DOHH2 (cell line): Measurements from ENCODE around the gene KRTAP2-1.

ENCODE experiments used
- H3F3A ChIP-seq: fragments of 200-600 bp; sonication (generic), shearing (Covaris generic); 2 replicates; pipeline ENCODE4 v1.6.0; 2016; ENCODE audit warnings: antibody characterized with exemption, mild to moderate bottlenecking; ENCODE audit not compliant: control insufficient read depth, insufficient read depth
- H3K27ac ChIP-seq: fragments of 200-600 bp; sonication (generic); 2 replicates; pipeline ENCODE4 v1.5.1; 2014; ENCODE audit warnings: low read depth, mild to moderate bottlenecking, low read length, moderate library complexity
- H3K27me3 ChIP-seq: fragments of 200-600 bp; sonication (generic); 2 replicates; pipeline ENCODE4 v1.6.1; 2014; ENCODE audit warnings: mild to moderate bottlenecking, low read length, mixed read lengths; ENCODE audit not compliant: control insufficient read depth
- H3K36me3 ChIP-seq: fragments of 200-600 bp; sonication (generic); 2 replicates; pipeline ENCODE4 v1.6.1; 2014; ENCODE audit warnings: mild to moderate bottlenecking, low read length, moderate library complexity, mixed read lengths; ENCODE audit not compliant: control insufficient read depth
- H3K4me1 ChIP-seq: fragments of 200-600 bp; sonication (generic); 2 replicates; pipeline ENCODE4 v1.6.1; 2014; ENCODE audit warnings: mild to moderate bottlenecking, low read length, mixed read lengths; ENCODE audit not compliant: control insufficient read depth
- H3K4me2 ChIP-seq: fragments of 200-600 bp; sonication (generic); 2 replicates; pipeline ENCODE4 v1.6.0; 2014; ENCODE audit warnings: mild to moderate bottlenecking, low read length, moderate library complexity
- H3K4me3 ChIP-seq: fragments of 200-600 bp; sonication (generic); 2 replicates; pipeline ENCODE4 v1.5.1; 2014; ENCODE audit warnings: mild to moderate bottlenecking, low read length, mixed read lengths
- H3K79me2 ChIP-seq: fragments of 200-600 bp; sonication (generic); 2 replicates; pipeline ENCODE4 v1.6.1; 2014; ENCODE audit warnings: mild to moderate bottlenecking, low read length, mixed read lengths; ENCODE audit not compliant: control insufficient read depth
- H3K9me2 ChIP-seq: fragments of 200-600 bp; sonication (generic); replicated peaks from 2 replicates; pipeline ENCODE4 v1.6.1; 2014; ENCODE audit warnings: mild to moderate bottlenecking, low read length, mixed read lengths; ENCODE audit not compliant: control insufficient read depth
- H3K9me3 ChIP-seq: fragments of 200-600 bp; sonication (generic); 2 replicates; pipeline ENCODE4 v1.6.1; 2014; ENCODE audit warnings: antibody characterized with exemption, low read length, mixed read lengths; ENCODE audit not compliant: control insufficient read depth, insufficient read depth
- H4K20me1 ChIP-seq: fragments of 200-600 bp; sonication (generic); 2 replicates; pipeline ENCODE4 v1.6.0; 2014; ENCODE audit warnings: low read depth, mild to moderate bottlenecking, antibody characterized with exemption, low read length, moderate library complexity; ENCODE audit not compliant: control insufficient read depth, insufficient read depth
- CTCF ChIP-seq: fragments of 200-600 bp; sonication (generic); IDR thresholded peaks from one replicate; pipeline ENCODE4 v1.5.1; 2014; ENCODE audit warnings: antibody characterized with exemption, mild to moderate bottlenecking, low read depth, low read length; ENCODE audit not compliant: poor library complexity, severe bottlenecking
- EZH2phosphoT487 ChIP-seq: fragments of 200-600 bp; sonication (generic); IDR thresholded peaks from 2 replicates; pipeline ENCODE4 v1.6.1; 2017; ENCODE audit warnings: borderline replicate concordance, mild to moderate bottlenecking, antibody characterized with exemption, low read length, moderate library complexity, mixed read lengths

The KRTAP2-1 gene

GRCh38 chr17:41013181-41013580, 33.9 kb downstream of the KRTAP2-1 start:
- H3K27me3 ChIP-seq = no peaks in the 10 kb centered on the region
- H3F3A ChIP-seq = no peaks in the 10 kb centered on the region
- TF ChIP-seq CTCF = no peak
- no peak for TF ChIP-seq EZH2phosphoT487
- no peak overlapping the region for H3K4me3 ChIP-seq
- no peaks in the 10 kb centered on the region for H3K9me3 ChIP-seq
- H3K4me2 ChIP-seq = no peak overlapping the region
- H3K79me2 ChIP-seq = no peaks in the 10 kb centered on the region
- no peak overlapping the region for H3K27ac ChIP-seq
- H4K20me1 ChIP-seq = no peaks in the 10 kb centered on the region
- no peaks in the 10 kb centered on the region for H3K36me3 ChIP-seq
- H3K4me1 ChIP-seq = no peaks in the 10 kb centered on the region
- H3K9me2 ChIP-seq = no peaks in the 10 kb centered on the region

GRCh38 chr17:41012326-41013120, 34.6 kb downstream of the KRTAP2-1 start:
- Histone ChIP-seq H3K79me2 (no peaks in the 10 kb centered on the region), H3K36me3 (no peaks in the 10 kb centered on the region), H3K27ac (no peak overlapping the region), H3K27me3 (no peaks in the 10 kb centered on the region), H3K4me3 (no peak overlapping the region), H3K9me3 (no peaks in the 10 kb centered on the region), H3K4me2 (no peak overlapping the region), H3K4me1 (no peaks in the 10 kb centered on the region), H4K20me1 (no peaks in the 10 kb centered on the region), H3F3A (no peaks in the 10 kb centered on the region), H3K9me2 (no peaks in the 10 kb centered on the region)
- TF ChIP-seq EZH2phosphoT487 (no peak), CTCF (no peak)

- H3K4me3 ChIP-seq = no peak overlapping the region
- H3K9me3 ChIP-seq = no peaks in the 10 kb centered on the region
- no peaks in the 10 kb centered on the region for H3K9me2 ChIP-seq
- H3K4me2 ChIP-seq = no peak overlapping the region
- H3K4me1 ChIP-seq = no peaks in the 10 kb centered on the region
- H4K20me1 ChIP-seq = no peaks in the 10 kb centered on the region
- H3K79me2 ChIP-seq = no peaks in the 10 kb centered on the region
- no peaks in the 10 kb centered on the region for H3F3A ChIP-seq
- TF ChIP-seq EZH2phosphoT487 = no peak
- TF ChIP-seq CTCF = no peak
- H3K27me3 ChIP-seq = no peaks in the 10 kb centered on the region; the same call in 1 of the 2 replicates
- H3K27ac ChIP-seq = no peak overlapping the region
- H3K36me3 ChIP-seq = no peaks in the 10 kb centered on the region
Observed at GRCh38 chr17:41010441-41010840, 36.7 kb downstream of the KRTAP2-1 start.
